Pancreas (tissue), 10 donors: ENCODE data around the gene GRPEL2. TPM values are rescaled to one million over a fixed set of nuclear protein-coding genes. Genes with fewer than 3 reads are reported as not detected.

Experiments used
- ATAC-seq, 4 donors: fragments of 200-7000 bp; cut with Tn5 transposase; one replicate each; pipeline versions ENCODE4 v1.8.0 to v1.9.1; 2020; ENCODE audit warnings: mild to moderate bottlenecking in 4 of 4, moderate library complexity in 4 of 4
- DNase-seq, 6 donors: peaks; one replicate each; pipeline ENCODE4 v3.0.0-alpha.2; 2020
- FAIRE-seq: peaks from 2 replicates; lab custom pipeline; 2012; peaks lifted over from hg19 to GRCh38; lab: Jason Lieb, UNC
- H3K27ac ChIP-seq, 4 donors: fragments of 200-600 bp; sonication (generic); 1 replicate in 3 of 4; 2 replicates in 1 of 4; pipeline versions ENCODE4 v1.5.0 to v1.8.0; 2020
- H3K27me3 ChIP-seq, 4 donors: fragments of 200-600 bp; one replicate each; pipeline ENCODE4 v1.8.0; 2021
- H3K36me3 ChIP-seq, 3 donors: fragments of 200-600 bp; sonication (generic) in 1 of 3; one replicate each; pipeline versions ENCODE4 v1.5.0 to v1.8.0; 2020 to 2021
- H3K4me1 ChIP-seq, 3 donors: fragments of 200-600 bp; one replicate each; pipeline ENCODE4 v1.8.0; 2021
- H3K4me3 ChIP-seq, 4 donors: fragments of 200-600 bp; sonication (generic) in 2 of 4; one replicate each; pipeline versions ENCODE4 v1.5.0 to v1.8.0; 2020 to 2021
- H3K9me3 ChIP-seq, 4 donors: fragments of 200-600 bp; one replicate each; pipeline ENCODE4 v1.8.0; 2021
- WGBS, 2 donors: extraction: QIAGEN DNeasy Blood & Tissue Kit; methylation state at CpG; one replicate each; pipeline ENCODE4 v1.1.7; 2013; 5-methylcytosine and 5-hydroxymethylcytosine counted together
- intact Hi-C, 3 donors: fragments of 100-400 bp; cut with DNase I; formaldehyde crosslinking; loops; one replicate each; pipeline versions ENCODE4 v1.11.1 to v1.14.2; 2022
- polyA plus RNA-seq, 2 donors: library from polyadenylated mRNA; stranded (reverse); fragments of 200-250 nt; gene quantifications; one replicate each; pipeline ENCODE4 v1.2.3, GENCODE V29; 2013
- total RNA-seq, 6 donors: library from RNA; stranded (reverse); fragmentation: NEBNext Ultra II Directional in 4 of 6; extraction: Animal tissue kit (Norgen Biotek cat#: 25700) in 4 of 6; gene quantifications; one replicate each; pipeline versions ENCODE4 v1.2.1 to v1.2.4, GENCODE V29; 2021 to 2023
- TF ChIP-seq, protein P1 (sequence below), 4 donors: fragments of 200-600 bp; sonication (generic) in 3 of 4; IDR thresholded peaks; one replicate each; pipeline versions ENCODE4 v1.5.0 to v1.8.0; 2021; ENCODE audit warnings: antibody characterized with exemption in 4 of 4
- donor health status: healthy with polysubstance abuse.
- donor health status: DM: no; HTN: no; CAD: no; lungs with moderate emphysema.
- donor health status: DM: no; HTN: no; CAD: no.
- donor health status: control.
- donor health status: control.
- donor health status: Bipolar disorder and iron deficiency.
- donor health status: DM: yes; HTN: yes; CAD: no.
- donor health status: DM: no; HTN: no; CAD: no.
- donor health status: DM: no; HTN: no; CAD: no.
- donor health status: DM: yes; HTN: yes; CAD: no.

Gene GRPEL2
- total and polyA plus RNA-seq, 8 donors = 2.1 to 9.0 (median 4.4) TPM

DNA sequence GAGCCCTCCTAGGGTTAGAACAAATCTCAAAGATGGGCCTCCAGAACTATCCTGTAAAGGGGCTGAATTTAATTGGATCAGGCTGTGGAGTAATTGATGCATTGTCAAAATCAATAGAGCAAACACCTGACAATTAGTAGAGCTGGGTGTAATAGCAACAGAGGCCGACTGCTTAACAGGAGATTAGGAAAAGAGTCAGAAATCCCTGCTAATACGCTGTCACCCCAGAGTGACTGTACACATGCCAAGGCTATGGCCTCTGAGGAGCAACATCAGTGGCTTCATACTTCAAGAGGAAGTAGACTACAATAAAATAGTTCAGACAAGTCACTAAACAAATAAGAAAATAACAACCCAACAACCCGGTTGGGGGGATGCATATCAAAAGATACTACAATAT lies 18.7 kb upstream of the GRPEL2 start:
- Histone ChIP-seq H3K27ac (no peak overlapping the region), H3K27me3 (no peaks in the 10 kb centered on the region), H3K4me3 (no peak overlapping the region), H3K4me1 (no peaks in the 10 kb centered on the region), H3K9me3 (no peaks in the 10 kb centered on the region), H3K36me3 (no peaks in the 10 kb centered on the region)
- DNase-seq = no peak
- intact Hi-C loops = no loop called here
- no peak for FAIRE-seq
- WGBS, 2 donors = 73 to 76% methylated on average over 3 of the region's 3 CpGs
- no peak for ATAC-seq
- TF ChIP-seq, protein P1, sequence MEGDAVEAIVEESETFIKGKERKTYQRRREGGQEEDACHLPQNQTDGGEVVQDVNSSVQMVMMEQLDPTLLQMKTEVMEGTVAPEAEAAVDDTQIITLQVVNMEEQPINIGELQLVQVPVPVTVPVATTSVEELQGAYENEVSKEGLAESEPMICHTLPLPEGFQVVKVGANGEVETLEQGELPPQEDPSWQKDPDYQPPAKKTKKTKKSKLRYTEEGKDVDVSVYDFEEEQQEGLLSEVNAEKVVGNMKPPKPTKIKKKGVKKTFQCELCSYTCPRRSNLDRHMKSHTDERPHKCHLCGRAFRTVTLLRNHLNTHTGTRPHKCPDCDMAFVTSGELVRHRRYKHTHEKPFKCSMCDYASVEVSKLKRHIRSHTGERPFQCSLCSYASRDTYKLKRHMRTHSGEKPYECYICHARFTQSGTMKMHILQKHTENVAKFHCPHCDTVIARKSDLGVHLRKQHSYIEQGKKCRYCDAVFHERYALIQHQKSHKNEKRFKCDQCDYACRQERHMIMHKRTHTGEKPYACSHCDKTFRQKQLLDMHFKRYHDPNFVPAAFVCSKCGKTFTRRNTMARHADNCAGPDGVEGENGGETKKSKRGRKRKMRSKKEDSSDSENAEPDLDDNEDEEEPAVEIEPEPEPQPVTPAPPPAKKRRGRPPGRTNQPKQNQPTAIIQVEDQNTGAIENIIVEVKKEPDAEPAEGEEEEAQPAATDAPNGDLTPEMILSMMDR (IDR thresholded peaks at IDR 0.05) = no peak

DNA sequence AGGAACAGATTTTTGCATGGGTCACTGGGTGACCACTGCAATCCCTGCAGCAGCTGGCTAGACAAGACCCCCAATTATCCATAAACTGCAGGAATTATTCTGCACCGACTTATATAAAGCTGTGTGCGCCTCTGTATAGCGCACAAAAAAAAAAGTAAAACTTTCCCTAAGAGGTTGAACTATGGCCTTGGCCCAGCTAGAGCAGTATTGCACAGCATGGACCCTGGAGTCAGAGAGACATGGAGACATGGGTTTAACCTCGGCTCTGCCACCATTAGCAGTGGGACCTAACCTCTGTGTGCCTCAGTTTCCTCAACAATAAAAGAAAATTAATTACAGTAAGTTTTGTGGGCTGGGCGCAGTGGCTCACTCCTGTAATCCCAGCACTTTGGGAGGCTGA lies 17.1 kb upstream of the GRPEL2 start:
- Histone ChIP-seq H3K27me3 (no peaks in the 10 kb centered on the region), H3K27ac (no peak overlapping the region), H3K9me3 (no peaks in the 10 kb centered on the region), H3K4me1 (no peaks in the 10 kb centered on the region), H3K4me3 (no peak overlapping the region), H3K36me3 (no peaks in the 10 kb centered on the region)
- DNase-seq (no peak), ATAC-seq (no peak), FAIRE-seq (no peak)
- intact Hi-C loops = no loop called here
- WGBS, 2 donors = 81 to 87% methylated on average over 5 of the region's 5 CpGs
- TF ChIP-seq, protein P1 (IDR thresholded peaks at IDR 0.05) = no peak

DNA sequence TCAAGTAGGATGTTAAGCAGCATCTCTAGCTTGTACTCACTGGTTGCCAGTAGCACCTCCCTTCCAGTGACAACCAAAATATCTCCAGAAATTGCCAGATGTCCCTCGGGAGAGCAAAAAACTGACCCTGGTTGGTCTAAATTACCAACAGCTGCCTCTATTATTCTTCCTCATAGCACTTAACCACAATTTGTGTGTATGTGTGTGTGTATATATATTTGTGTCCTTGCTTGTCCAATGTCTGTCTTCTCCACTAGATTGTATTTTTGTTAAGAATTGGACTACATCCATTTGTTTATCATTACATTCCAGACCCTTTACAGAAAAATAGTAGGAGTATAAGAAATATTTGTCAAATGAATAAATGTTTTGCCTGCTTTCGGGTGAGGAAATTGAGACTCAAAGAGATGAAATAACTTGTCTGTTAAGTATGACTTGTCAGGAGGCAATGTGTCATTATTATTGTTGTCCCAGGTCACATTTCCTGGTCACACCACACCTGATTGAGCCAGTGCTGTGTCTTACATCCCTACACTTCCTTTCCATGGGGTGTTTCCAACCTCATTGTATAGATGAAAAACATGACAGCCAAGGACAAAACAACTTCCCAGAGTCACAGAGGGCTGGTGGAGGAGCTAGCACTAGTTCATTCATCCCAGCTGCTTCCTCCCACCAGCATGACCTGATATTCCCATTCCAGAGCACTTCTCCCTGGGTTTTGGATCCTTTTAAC lies 11.4 kb upstream of the GRPEL2 start:
- H3K27me3 ChIP-seq = no peaks in the 10 kb centered on the region
- FAIRE-seq (no peak), DNase-seq (no peak), ATAC-seq (no peak)
- H3K27ac ChIP-seq = no peak overlapping the region
- TF ChIP-seq, protein P1 (IDR thresholded peaks at IDR 0.05) = no peak
- intact Hi-C loops = no loop called here
- H3K36me3 ChIP-seq = no peaks in the 10 kb centered on the region
- 66 to 84% methylated on average over 2 of the region's 2 CpGs for WGBS, 2 donors
- no peaks in the 10 kb centered on the region for H3K4me1 ChIP-seq
- H3K4me3 ChIP-seq = no peak overlapping the region
- H3K9me3 ChIP-seq = no peaks in the 10 kb centered on the region

DNA sequence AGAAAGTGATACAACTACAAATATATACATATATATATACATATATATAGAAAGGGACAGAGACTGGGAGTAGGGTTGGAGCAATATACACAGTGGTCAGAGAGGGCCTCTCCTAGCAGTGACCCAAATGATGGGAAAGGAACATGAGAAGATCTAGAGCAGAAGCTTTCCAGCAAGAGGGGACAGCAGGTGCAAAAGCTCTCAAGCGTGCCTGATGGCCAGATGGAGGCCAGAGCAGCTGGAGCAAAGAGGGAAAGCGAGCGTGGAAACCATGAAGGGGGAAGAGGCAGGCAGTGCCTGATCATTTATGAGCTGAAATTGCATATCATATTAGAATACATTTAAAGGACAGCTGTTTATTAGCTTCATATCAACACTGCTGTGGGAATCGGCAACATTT lies 7.6 kb upstream of the GRPEL2 start:
- no peaks in the 10 kb centered on the region for H3K36me3 ChIP-seq
- ATAC-seq (peak in 2 of 4 donors; percentile 48 to 51), DNase-seq (no peak), FAIRE-seq (no peak)
- no peaks in the 10 kb centered on the region for H3K4me1 ChIP-seq
- no peaks in the 10 kb centered on the region for H3K9me3 ChIP-seq
- TF ChIP-seq, protein P1 (IDR thresholded peaks at IDR 0.05) = no peak
- no peak overlapping the region for H3K27ac ChIP-seq
- 84 to 90% methylated on average over 4 of the region's 4 CpGs for WGBS, 2 donors
- no peak overlapping the region for H3K4me3 ChIP-seq
- intact Hi-C loops = no loop called here
- H3K27me3 ChIP-seq = no peaks in the 10 kb centered on the region

DNA sequence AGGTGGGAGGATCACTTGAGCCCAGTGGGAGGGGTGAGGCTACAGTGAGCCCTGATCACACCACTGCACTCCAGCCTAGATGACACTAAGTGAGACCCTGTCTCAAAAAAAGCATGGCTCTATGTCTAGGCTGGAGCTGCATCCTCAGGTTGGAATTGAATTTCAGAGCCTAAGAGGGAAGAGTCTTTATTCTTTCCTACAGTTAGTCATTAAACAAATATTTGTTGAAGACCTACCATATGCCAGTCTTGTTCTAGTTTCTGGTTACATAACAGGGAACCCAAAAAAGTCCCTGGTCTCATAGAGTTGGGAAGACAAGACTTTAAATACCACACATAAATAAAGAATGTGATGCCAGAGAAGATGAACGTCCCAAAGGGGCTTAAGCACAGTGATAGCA lies 6.9 kb upstream of the GRPEL2 start:
- Histone ChIP-seq H3K9me3 (no peaks in the 10 kb centered on the region), H3K36me3 (no peaks in the 10 kb centered on the region), H3K27me3 (no peaks in the 10 kb centered on the region), H3K4me1 (no peaks in the 10 kb centered on the region), H3K4me3 (no peak overlapping the region), H3K27ac (no peak overlapping the region)
- TF ChIP-seq, protein P1 (IDR thresholded peaks at IDR 0.05) = no peak
- DNase-seq (no peak), FAIRE-seq (no peak), ATAC-seq (peak in 1 of 4 donors; percentile 40)
- intact Hi-C loops = no loop called here
- WGBS, 2 donors = 68 to 71% methylated on average over 1 of the region's 1 CpG
